HG03565 (cell line): ENCODE measurements around the gene PTPN22.

Source experiments
- ATAC-seq: cut with Tn5 transposase; IDR thresholded peaks from one replicate; pipeline ENCODE4 v1.9.1; 2021; ENCODE audit warnings: mild to moderate bottlenecking, moderate library complexity; ENCODE audit not compliant: unreplicated experiment

PTPN22 gene

DNA sequence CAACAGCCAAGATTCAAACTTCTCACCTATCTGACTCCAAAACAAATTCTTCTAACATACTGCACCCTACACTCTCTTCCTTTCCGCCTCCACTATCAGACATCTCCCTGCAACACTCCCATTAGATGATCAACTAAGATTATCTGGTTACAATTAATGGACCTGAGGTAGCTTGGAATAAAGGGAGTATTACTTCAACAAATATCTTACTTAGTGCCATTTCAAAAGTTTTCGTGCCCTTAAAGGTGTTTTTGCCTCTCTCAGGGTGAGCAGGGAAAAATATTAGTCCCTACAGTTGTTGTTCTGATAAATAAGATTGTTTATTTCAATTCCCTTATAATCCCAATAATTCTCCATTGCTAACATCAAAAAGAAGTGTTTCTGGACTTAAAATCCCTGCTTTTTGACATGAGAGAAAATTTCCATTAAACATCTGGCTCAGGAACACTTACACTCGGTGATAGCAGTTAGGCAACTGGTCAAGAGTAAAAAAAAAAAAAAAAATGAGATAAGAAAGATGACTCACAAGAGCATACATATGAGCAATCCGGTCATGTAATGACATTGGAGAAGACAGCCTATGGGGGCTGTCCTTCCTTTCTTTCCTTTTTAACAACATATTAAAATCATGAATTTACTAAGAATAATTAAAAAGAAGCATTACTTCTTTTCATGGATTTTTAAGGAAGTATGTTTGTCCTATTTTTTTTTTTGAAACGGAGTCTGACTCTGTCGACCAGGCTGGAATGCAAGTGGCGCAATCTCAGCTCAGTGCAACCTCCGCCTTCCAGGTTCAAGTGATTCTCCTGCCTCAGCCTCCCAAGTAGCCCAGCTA is 66.9 kb downstream of the PTPN22 start:
- ATAC-seq, result no peak

- ATAC-seq, result no peak
Measured at GRCh38 chr1:113802367-113803007, 69.0 kb downstream of the PTPN22 start.

GRCh38 chr1:113800487-113800886 is 71.0 kb downstream of the PTPN22 start:
- ATAC-seq, result no peak

GRCh38 chr1:113797472-113797871 is 74.0 kb downstream of the PTPN22 start:
- ATAC-seq, result no peak

- ATAC-seq, result no peak
Measured at GRCh38 chr1:113793878-113794834, 77.4 kb downstream of the PTPN22 start.

- ATAC-seq, result no peak
Measured at GRCh38 chr1:113792986-113793385, 78.5 kb downstream of the PTPN22 start.

DNA sequence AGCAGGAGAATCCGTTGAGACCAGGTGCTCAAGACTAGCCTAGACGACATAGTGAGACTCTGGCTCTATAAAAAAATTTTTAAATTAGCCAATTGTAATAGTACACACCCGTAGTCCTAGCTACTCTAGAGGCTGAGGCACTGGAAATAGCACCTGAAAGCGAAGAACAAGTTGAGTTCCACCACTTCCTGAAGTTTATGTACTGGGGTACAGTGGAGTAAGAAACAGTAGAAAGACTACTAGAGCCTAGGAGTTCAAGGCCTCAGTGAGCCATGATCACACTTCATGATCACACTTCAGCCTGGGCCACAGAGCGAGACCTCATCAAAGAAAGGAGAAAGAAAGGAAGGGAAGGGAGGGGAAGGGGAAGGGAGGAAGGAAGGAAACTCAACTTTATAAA is 79.0 kb downstream of the PTPN22 start:
- no peak for ATAC-seq

- no peak for ATAC-seq
Measured at GRCh38 chr1:113788802-113789201, 82.7 kb downstream of the PTPN22 start.

GRCh38 chr1:113787663-113788062 is 83.8 kb downstream of the PTPN22 start:
- no peak for ATAC-seq

DNA sequence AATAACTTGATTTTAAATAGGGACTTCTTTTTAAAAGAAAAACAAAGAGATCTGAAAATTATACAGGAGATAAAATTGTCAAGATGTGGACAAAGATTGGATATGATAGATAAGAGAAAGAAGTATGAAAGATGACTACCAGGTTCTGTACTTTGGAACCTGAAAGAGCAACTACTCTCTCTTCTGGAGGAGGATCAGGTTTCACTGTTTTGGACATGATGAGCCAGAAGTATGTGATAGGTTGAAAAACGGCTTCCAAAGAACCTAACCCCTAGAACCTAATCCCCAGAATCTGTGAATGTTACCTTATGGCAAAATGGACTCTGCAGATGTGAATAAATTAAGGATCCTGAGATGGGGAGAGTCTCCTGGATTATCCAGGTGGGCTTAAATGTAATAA is 85.4 kb downstream of the PTPN22 start:
- no peak for ATAC-seq

- ATAC-seq, result peak; percentile 55
Measured at GRCh38 chr1:113784104-113784779, 87.3 kb downstream of the PTPN22 start.

- ATAC-seq, result peak; percentile 67
Measured at GRCh38 chr1:113783254-113784103, 88.0 kb downstream of the PTPN22 start.

GRCh38 chr1:113782406-113782805 is 89.1 kb downstream of the PTPN22 start:
- ATAC-seq, result no peak

DNA sequence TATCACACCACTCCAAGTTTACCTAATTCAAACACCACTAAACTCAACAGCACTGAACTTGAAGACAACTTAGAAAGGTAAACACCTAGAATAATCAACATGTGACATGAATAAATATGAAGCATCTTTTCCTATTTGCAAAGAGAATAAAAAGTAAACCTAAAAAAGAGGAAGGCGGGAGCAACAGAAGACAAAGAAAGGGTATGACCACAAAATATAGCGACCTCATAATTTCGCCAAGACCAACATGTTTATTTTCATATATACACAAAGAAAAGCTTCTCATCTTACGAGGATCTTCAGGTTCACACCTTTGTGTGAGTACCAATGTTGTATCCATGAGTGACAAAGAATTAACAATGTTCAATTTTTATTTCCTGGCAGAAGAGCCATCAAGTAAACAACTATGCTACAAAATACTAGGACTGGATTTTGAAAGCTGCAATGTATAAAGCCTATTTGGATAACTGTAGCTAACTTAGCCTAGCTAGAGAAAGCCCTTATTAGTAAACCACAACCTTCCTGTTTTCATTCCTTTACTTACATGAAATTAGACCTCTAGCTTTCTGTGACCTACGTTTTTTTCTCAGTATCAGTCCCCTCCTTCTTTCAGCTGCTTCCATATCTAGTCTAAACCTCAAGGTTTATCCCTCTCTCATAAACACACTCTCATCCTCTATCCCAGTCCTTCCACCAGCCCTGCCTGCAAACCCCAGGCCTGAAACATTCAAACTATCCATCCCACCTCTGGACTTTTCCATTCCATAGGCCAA is 91.0 kb downstream of the PTPN22 start:
- peak; percentile 37 for ATAC-seq

- no peak for ATAC-seq
Measured at GRCh38 chr1:113779542-113779941, 92.0 kb downstream of the PTPN22 start.

DNA sequence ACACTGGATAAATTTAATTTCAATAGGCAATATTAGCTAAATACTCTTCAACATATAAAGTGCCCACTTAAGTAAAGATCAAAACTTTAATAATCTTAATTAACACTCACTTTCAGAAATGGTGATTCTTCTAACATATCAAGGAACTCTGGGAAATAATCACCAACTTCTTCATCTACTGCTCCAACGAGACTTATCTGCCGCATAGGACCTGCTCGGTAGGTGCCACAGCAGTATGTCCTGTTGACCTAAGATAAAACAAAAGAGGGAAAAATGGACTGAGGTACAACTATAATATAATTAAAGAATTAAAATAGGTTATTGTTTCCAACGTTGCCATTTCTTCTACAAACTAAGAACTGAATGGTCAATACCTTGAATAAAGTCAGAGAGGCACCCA is 94.0 kb downstream of the PTPN22 start:
- no peak for ATAC-seq

GRCh38 chr1:113770031-113770430 is 101.5 kb downstream of the PTPN22 start:
- ATAC-seq, result no peak

GRCh38 chr1:113769601-113769970 is 101.9 kb downstream of the PTPN22 start:
- no peak for ATAC-seq
